GM13976 (cell line): ENCODE data around the gene ATF6B.
"Not testable (repeated sequence)": the region's sequence is repeated elsewhere in the genome, so short reads cannot be mapped to it uniquely, and the experiment has no call there.

Source experiments
- DNase-seq: peaks from one replicate; pipeline ENCODE4 v3.0.0; 2012; ENCODE audit warnings: low spot score
- CTCF ChIP-seq: IDR thresholded peaks from 2 replicates; pipeline ENCODE4 v1.5.1; 2012; ENCODE audit warnings: borderline replicate concordance, mild to moderate bottlenecking; ENCODE audit not compliant: insufficient read depth; ENCODE audit errors: extremely low read depth, missing control alignments, control extremely low read depth
- in situ Hi-C: fragments of 300-500 bp; cut with MboI; formaldehyde crosslinking; loops from one replicate; pipeline ENCODE4 v1.12.0; 2022; ENCODE audit warnings: low sequenced_read_pairs, mixed read lengths, inconsistent platforms; ENCODE audit not compliant: unreplicated experiment

The ATF6B gene

GRCh38 chr6:32149932-32150870, 22.2 kb upstream of the ATF6B start:
- no peak for TF ChIP-seq CTCF
- in situ Hi-C loops = no loop called here
- peak; percentile 18 for DNase-seq

GRCh38 chr6:32149092-32149755, 21.2 kb upstream of the ATF6B start:
- TF ChIP-seq CTCF = no peak
- in situ Hi-C loops = no loop called here
- no peak for DNase-seq

GRCh38 chr6:32148289-32149091, 20.4 kb upstream of the ATF6B start:
- TF ChIP-seq CTCF = no peak
- peak; percentile 36 for DNase-seq
- in situ Hi-C loops = no loop called here

GRCh38 chr6:32147401-32148132, 19.5 kb upstream of the ATF6B start:
- no peak for DNase-seq
- in situ Hi-C loops = no loop called here
- no peak for TF ChIP-seq CTCF

- no peak for TF ChIP-seq CTCF
- DNase-seq = no peak
- in situ Hi-C loops = no loop called here
Measured at GRCh38 chr6:32146687-32147086, 18.6 kb upstream of the ATF6B start.

- in situ Hi-C loops = no loop called here
- no peak for TF ChIP-seq CTCF
- no peak for DNase-seq
Measured at GRCh38 chr6:32146287-32146686, 18.2 kb upstream of the ATF6B start.

- DNase-seq, in situ Hi-C loops: not testable (repeated sequence)
Measured at GRCh38 chr6:32144238-32144637, 16.2 kb upstream of the ATF6B start.
